ENCODE measurements around the gene SMIM41. TPM values are rescaled to one million over a fixed set of nuclear protein-coding genes. Genes with fewer than 3 reads are reported as not detected.

The SMIM41 gene
- total and polyA plus RNA-seq, 11 donors = 0.08 to 0.65 (median 0.32) TPM; not detected in 6

DNA sequence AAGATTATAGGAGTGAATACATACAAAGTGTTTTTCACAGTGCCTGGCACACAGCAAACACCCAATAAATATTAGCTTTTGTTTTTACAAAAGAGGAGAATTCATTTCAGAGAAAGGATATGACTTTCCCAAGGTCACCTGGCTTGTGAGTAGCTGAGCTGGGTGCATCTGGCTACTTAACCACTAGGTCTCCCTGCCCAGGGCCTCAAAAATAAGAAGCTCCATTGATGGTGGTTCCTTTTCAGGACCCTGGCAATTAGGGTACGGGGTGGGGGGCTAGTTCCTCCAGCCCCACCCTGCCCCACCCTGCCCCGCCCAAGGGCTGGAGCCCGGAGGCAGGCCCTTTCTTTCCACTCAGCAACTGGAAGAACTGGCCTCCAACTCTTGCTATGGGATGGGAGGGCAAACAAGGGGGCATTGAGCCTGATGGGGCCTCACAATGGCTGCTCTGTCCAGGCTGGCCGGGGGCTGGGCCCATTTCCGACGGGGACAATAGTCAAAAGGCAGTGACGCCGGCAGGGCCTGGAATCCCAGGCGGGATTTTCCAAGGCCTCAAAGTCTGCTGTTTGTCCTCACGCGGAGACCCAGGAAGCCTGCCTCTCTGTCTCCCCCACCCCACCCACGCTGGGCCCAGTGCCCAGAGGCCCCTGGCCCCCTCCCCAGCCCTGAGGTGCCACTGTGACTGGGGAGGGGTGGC, 17.9 kb upstream of the SMIM41 start:
- ATAC-seq (no peak), DNase-seq (peak in 1 of 5 donors; percentile 27)
- intact Hi-C loops (cut with DNase I) = no loop called here
- H3K27me3 ChIP-seq = no peaks in the 10 kb centered on the region
- H3K9me3 ChIP-seq = no peaks in the 10 kb centered on the region
- H3K4me3 ChIP-seq = no peak overlapping the region
- peaks cover 0 to 32% (median 18%) of the 10 kb centered on the region in 12 donors for H3K4me1 ChIP-seq
- WGBS, 4 donors = 45 to 83% (median 70%) methylated on average over 3 to 12 of the region's 12 CpGs
- no peak for TF ChIP-seq POLR2A (IDR thresholded peaks at IDR 0.05)
- TF ChIP-seq, protein P1, sequence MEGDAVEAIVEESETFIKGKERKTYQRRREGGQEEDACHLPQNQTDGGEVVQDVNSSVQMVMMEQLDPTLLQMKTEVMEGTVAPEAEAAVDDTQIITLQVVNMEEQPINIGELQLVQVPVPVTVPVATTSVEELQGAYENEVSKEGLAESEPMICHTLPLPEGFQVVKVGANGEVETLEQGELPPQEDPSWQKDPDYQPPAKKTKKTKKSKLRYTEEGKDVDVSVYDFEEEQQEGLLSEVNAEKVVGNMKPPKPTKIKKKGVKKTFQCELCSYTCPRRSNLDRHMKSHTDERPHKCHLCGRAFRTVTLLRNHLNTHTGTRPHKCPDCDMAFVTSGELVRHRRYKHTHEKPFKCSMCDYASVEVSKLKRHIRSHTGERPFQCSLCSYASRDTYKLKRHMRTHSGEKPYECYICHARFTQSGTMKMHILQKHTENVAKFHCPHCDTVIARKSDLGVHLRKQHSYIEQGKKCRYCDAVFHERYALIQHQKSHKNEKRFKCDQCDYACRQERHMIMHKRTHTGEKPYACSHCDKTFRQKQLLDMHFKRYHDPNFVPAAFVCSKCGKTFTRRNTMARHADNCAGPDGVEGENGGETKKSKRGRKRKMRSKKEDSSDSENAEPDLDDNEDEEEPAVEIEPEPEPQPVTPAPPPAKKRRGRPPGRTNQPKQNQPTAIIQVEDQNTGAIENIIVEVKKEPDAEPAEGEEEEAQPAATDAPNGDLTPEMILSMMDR (IDR thresholded peaks at IDR 0.05) = no peak
- peak overlapping the region in 9 of 12 donors; percentile 39 to 88 (median 73) for H3K27ac ChIP-seq
- peaks cover 0 to 36% (median 31%) of the 10 kb centered on the region in 9 donors for H3K36me3 ChIP-seq

DNA sequence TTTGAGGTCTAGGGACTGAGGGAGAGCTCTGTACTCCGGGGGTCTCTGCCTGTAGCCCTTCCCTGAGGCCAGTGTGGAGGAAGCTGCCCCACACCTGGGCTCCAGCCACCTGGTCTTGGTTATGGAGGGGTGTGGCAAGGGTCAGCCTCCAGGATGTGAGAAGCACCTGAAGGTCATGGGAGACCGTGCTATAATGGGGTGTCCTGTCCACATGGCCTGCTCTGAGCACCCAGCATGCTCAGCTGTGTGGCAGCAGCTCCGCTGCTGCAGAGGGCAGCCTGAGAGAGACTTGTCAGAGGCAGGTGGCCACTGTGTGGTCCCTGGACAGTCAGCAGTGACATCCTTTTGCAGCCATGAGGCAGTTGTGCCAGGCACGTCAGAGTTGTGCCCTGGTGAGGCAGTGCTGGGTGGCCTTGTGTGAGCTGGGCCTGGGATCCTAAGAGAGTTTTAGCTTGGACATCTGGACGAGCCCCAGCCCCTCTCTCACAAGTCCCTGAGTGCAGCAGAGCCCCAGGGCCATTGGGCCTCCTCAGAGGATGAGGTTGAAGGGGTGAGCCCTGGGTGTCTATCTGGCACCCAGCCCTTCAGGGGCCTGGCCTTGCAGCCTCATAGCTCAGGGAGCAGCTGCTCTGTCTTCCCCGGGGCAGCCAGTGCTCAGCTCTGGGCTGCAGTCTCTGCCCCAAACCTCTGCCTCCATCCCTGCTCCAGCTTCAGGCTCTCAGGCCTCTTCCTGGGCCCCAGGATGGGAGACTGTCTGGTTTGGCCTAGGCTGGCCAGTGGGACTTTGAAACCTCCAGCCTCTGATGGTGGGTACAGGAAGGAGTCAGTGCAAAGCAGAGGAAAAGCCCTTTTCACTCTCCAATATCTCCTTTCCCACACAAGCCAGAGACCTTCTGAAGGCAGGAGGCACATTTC, 17.1 kb upstream of the SMIM41 start:
- Histone ChIP-seq H3K4me3 (no peak overlapping the region), H3K4me1 (peaks cover 0 to 30% (median 18%) of the 10 kb centered on the region in 12 donors), H3K9me3 (no peaks in the 10 kb centered on the region), H3K27me3 (no peaks in the 10 kb centered on the region), H3K36me3 (peaks cover 0 to 28% (median 23%) of the 10 kb centered on the region in 9 donors), H3K27ac (peak overlapping the region; percentile 27 to 88 (median 72))
- 61 to 82% (median 75%) methylated on average over 3 to 6 of the region's 6 CpGs for WGBS, 4 donors
- DNase-seq (peak in 1 of 5 donors; percentile 38), ATAC-seq (peak in 2 of 4 donors; percentile 0)
- TF ChIP-seq POLR2A (IDR thresholded peaks at IDR 0.05) = no peak
- TF ChIP-seq, protein P1 (IDR thresholded peaks at IDR 0.05) = no peak
- intact Hi-C loops (cut with DNase I) = no loop called here

DNA sequence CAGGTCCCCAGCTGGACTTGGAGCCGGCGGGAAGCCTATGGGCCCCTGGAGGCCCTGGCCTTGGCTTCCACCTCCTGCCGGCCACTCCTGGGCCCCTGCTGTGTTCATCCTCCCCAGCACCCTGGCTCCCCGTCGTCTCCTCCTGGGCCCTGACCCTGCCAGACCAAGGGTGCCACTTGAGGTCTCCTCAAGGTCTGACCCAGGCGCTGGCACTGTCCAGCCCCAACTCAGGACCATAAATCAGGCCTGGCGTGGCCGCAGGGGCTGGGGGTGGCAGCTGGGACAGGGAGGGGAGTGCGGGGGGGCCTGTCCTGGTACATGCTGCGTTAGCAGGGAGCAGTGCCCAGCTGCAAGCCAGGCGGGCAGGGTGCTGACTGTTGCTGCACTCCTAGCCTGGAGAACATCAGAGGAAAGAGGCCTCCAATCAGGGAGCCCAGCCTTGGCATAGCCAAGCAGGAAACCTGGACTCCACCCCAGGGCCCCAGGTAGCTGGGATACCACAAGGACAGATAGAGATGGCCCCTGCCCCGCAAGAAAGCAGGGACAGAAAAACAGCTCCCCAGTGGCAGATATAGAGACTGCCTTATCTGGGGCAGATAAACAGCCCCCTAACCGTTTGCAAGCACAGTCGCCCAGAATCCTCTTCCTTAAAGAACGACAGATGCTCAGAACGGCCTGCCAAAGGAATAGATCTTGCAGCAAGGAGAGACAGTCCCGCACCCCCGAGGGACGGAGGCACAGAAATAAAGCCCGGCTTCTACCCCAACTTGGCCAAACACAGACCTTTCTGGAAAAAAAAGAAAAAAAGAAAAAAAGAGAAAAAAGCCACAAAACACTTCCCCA, 16.2 kb upstream of the SMIM41 start:
- DNase-seq (peak in 4 of 5 donors; percentile 60 to 80 (median 70)), ATAC-seq (peak in 3 of 4 donors; percentile 3 to 19 (median 14))
- Histone ChIP-seq H3K36me3 (peaks cover 0 to 19% (median 14%) of the 10 kb centered on the region in 9 donors), H3K27ac (peak overlapping the region; percentile 18 to 88 (median 72)), H3K4me3 (no peak overlapping the region), H3K27me3 (no peaks in the 10 kb centered on the region), H3K9me3 (no peaks in the 10 kb centered on the region), H3K4me1 (peaks cover 0 to 30% (median 18%) of the 10 kb centered on the region in 12 donors)
- intact Hi-C loops (cut with DNase I) = no loop called here
- no peak for TF ChIP-seq POLR2A (IDR thresholded peaks at IDR 0.05)
- TF ChIP-seq, protein P1 (IDR thresholded peaks at IDR 0.05) = no peak
- WGBS, 4 donors = 60 to 72% (median 69%) methylated on average over 19 to 20 of the region's 20 CpGs
